ENCODE measurements around the gene ADCY9.
"Not testable (repeated sequence)": the region's sequence is repeated elsewhere in the genome, so short reads cannot be mapped to it uniquely, and the experiment has no call there.

Gene ADCY9

DNA sequence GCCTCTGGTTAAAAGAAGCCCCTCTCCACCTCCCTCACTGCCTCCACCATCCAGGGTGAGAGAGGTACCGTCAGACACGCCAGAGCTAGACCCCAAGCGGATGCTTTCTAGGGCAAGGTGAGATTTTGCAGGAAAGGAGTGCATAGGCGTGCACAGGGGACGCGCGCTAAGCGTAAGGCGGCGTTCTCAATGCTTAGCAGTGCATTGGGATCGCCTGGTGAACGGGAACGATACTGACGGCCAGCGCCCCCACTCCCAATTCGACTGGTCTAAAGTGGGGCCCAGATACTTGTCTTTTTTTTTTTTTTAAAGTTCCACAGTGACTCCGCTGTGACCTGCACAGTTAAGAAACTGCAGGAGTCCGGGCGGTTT, 177.8 kb downstream of the ADCY9 start:
- no peak for DNase-seq (ENCODE audit: extremely low read depth, low read depth)
- TF ChIP-seq, protein P1, sequence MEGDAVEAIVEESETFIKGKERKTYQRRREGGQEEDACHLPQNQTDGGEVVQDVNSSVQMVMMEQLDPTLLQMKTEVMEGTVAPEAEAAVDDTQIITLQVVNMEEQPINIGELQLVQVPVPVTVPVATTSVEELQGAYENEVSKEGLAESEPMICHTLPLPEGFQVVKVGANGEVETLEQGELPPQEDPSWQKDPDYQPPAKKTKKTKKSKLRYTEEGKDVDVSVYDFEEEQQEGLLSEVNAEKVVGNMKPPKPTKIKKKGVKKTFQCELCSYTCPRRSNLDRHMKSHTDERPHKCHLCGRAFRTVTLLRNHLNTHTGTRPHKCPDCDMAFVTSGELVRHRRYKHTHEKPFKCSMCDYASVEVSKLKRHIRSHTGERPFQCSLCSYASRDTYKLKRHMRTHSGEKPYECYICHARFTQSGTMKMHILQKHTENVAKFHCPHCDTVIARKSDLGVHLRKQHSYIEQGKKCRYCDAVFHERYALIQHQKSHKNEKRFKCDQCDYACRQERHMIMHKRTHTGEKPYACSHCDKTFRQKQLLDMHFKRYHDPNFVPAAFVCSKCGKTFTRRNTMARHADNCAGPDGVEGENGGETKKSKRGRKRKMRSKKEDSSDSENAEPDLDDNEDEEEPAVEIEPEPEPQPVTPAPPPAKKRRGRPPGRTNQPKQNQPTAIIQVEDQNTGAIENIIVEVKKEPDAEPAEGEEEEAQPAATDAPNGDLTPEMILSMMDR (IDR thresholded peaks at IDR 0.05; ENCODE audit: low read depth, low read length): no peak

DNA sequence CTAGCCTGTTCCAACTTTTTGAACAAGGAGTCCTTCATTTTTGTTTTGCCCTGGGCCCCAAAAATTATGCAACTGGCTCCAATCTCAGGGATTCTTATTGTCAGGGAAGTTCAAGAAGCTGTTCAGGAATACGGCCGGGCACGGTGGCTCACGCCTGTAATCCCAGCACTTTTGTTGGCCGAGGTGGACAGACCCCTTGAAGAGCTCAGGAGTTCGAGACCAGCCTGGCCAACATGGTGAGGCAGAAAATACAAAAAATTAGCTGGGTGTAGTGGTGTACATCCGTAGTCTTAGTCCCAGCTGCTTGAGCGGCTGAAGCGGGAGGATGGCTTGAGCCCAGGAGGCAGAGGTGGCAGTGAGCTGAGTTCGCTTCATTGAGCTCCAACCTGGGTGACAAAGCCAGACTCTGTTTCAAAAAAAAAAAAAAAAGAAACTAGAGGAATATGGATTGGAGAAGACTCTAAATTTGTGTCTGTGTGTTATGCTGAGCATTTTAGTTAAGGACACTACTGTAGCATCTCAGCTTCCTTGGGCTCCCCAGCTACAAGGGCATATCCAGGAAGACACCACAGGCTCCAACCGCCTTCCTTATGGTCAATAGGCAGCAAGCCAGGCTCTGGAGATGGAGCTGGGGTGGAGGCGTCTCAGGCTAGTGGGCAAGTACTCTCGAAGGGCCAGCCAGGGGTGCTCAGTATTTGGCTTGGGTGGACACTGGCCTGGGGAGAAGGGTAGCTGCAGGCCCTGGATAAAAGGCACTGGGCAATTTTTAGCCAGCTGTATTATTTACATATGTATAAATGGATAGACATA, 179.0 kb downstream of the ADCY9 start:
- TF ChIP-seq, protein P1 (IDR thresholded peaks at IDR 0.05; ENCODE audit: low read depth, low read length): no peak
- DNase-seq (ENCODE audit: extremely low read depth, low read depth): no peak

DNA sequence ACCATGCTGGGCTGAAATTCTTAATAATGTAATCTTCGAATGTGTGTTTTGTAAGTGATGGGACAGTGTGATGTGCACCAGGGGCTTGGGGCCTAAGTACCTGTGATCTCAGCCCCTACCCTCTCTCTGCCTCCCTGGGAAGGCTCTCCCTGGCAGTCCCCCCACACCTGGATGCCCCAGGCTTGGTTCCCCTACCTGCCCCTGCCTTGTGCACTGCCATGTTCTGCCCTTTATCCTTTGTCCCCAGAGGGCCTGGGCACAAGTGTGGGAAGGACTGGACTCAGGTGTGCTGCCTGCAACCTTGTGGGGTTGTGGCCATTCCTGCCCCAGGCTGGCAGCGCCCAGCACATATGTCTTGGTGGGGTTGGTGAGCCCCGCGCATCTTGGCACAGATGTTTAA, 180.3 kb downstream of the ADCY9 start:
- DNase-seq (ENCODE audit: extremely low read depth, low read depth): no peak
- TF ChIP-seq, protein P1 (IDR thresholded peaks at IDR 0.05; ENCODE audit: low read depth, low read length): no peak

DNA sequence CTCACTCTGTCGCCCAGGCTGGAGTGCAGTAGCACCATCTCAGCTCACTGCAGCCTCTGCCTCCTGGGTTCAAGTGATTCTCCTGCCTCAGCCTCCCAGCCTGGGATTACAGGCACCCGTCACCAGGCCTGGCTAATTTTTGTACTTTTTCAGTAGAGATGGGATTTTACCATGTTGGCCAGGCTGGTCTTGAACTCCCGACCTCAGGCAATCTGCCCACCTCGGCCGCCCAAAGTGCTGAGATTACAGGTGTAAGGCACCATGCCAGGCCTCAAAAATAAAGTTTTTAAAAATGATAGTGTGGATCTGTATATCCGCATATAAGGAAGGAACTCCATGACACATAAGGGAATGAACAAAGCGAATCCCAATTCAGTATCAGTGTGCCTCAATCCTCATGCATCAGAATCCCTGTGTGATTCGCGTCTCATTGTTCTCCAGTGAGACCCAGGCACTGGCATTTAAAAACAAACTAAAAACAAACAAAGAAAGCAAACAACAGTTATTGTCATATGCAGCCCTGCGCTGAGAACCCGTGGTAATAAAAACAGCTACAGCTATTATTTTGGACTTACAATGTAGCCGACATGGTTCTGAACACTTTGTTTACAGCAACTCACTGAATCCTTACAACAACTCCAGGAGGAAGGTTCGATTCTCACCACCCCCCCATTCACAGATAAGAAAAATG, 181.6 kb downstream of the ADCY9 start:
- no peak for DNase-seq (ENCODE audit: extremely low read depth, low read depth)
- TF ChIP-seq, protein P1 (IDR thresholded peaks at IDR 0.05; ENCODE audit: low read depth, low read length): no peak

DNA sequence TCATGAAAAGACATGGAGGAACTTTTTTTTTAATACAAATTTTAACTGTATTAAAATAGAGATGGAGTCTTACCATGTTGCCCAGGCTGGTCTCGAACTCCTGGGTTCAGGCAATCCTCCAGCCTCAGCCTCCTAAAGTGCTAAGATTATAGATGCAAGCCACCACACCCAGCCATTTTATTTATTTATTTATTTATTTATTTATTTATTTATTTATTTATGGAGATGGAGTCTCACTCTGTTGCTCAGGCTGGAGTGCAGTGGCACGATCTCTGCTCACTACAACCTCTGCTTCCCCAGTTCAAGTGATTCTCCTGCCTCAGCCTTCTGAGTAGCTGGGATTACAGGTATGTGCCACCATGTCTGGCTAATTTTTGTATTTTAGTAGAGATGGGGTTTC, 189.1 kb downstream of the ADCY9 start:
- not testable (repeated sequence) for DNase-seq (ENCODE audit: extremely low read depth, low read depth)

DNA sequence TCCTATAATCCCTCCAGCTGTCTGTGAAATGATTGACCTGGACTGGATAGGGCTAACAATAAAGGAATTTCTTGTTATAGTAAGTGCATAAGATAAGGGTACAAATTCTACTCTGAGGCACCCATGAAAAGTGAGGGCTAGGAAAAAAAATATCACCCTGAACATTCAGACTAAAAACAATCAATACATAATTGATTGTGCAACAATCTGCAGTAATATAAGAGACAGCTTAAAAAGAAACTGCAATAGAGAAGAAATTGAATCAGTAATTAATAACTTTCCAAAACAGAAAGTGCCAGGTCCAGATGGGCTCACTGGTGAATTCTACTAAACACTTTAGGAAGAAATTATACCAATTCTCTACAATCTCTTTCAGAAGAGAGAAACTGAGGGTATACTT, 191.5 kb downstream of the ADCY9 start:
- TF ChIP-seq, protein P1 (IDR thresholded peaks at IDR 0.05; ENCODE audit: low read depth, low read length): no peak
- DNase-seq (ENCODE audit: extremely low read depth, low read depth): no peak

DNA sequence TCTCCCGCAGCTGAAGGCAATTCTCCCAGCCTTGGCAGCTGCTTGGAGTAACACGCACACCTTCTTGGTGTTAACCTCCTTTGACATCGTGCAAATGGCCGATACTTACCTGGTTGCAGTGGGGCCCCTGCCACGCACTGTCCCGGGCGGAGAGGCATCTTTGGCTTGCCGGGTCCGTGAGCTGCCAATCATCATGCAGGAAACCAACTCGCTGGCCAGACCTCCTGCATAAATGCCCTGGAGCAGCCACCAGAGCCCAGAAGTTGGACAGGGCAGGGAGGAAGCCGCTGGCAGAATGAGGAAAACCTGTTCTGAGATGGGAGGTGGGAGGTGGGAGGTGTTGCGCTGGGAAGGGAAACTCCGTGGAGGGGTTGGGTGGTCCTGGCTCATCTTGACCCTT, 194.0 kb downstream of the ADCY9 start:
- no peak for DNase-seq (ENCODE audit: extremely low read depth, low read depth)
- TF ChIP-seq, protein P1 (IDR thresholded peaks at IDR 0.05; ENCODE audit: low read depth, low read length): no peak
